ENCODE measurements around the gene ECHDC3. TPM values are rescaled to one million over a fixed set of nuclear protein-coding genes. Genes with fewer than 3 reads are reported as not detected.
"Not testable (repeated sequence)": the region's sequence is repeated elsewhere in the genome, so short reads cannot be mapped to it uniquely, and the experiment has no call there.

The ECHDC3 gene
- total and polyA plus RNA-seq, 12 donors, result 3.8 to 115 (median 40.3) TPM

DNA sequence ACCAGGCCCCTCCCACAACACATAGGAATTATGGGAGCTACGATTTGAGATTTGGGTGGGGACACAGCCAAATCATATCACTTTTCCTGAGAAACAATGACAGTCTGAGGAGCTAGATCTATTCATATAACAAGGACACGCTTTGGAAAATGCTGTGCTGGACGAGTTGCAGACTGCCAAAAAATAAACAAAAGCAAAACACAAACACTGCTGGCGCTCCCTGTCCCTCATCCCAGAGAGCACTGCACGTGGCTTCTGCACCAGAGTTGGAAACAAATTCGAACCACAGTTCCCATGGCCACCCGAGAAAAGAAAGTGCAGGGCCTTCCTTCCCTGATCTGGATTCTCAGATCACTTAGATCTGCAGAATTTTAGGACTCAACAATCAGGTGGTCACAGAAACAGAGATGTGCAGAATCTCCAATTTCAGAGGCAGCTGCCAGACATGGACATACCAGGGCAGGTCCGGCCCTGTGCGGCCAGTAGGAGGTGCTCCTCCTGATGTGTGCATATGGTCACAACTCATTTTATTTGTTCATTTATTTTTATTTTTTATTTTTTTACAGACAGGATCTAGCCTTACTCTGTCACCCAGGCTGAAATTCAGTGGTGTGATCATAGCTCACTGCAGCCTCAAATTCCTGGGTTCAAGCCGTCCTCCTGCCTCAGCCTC, 35.2 kb upstream of the ECHDC3 start:
- H3K27ac ChIP-seq, result no peak overlapping the region
- H3K36me3 ChIP-seq (replicated peaks in 1 of 2), result no peaks in the 10 kb centered on the region
- H3K4me3 ChIP-seq, result no peak overlapping the region
- H3K27me3 ChIP-seq, result no peaks in the 10 kb centered on the region
- no peaks in the 10 kb centered on the region for H3K4me1 ChIP-seq (replicated peaks in 1 of 2)
- no peaks in the 10 kb centered on the region for H3K9me3 ChIP-seq (replicated peaks in 1 of 3)
- DNase-seq, result no peak
- no peak for TF ChIP-seq POLR2A (IDR thresholded peaks at IDR 0.05)
- TF ChIP-seq, protein P1, sequence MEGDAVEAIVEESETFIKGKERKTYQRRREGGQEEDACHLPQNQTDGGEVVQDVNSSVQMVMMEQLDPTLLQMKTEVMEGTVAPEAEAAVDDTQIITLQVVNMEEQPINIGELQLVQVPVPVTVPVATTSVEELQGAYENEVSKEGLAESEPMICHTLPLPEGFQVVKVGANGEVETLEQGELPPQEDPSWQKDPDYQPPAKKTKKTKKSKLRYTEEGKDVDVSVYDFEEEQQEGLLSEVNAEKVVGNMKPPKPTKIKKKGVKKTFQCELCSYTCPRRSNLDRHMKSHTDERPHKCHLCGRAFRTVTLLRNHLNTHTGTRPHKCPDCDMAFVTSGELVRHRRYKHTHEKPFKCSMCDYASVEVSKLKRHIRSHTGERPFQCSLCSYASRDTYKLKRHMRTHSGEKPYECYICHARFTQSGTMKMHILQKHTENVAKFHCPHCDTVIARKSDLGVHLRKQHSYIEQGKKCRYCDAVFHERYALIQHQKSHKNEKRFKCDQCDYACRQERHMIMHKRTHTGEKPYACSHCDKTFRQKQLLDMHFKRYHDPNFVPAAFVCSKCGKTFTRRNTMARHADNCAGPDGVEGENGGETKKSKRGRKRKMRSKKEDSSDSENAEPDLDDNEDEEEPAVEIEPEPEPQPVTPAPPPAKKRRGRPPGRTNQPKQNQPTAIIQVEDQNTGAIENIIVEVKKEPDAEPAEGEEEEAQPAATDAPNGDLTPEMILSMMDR (IDR thresholded peaks at IDR 0.05), result no peak
- intact Hi-C loops (cut with DNase I), result no loop called here
- 62 to 72% (median 66%) methylated on average over 9 to 10 of the region's 10 CpGs for WGBS, 4 donors

DNA sequence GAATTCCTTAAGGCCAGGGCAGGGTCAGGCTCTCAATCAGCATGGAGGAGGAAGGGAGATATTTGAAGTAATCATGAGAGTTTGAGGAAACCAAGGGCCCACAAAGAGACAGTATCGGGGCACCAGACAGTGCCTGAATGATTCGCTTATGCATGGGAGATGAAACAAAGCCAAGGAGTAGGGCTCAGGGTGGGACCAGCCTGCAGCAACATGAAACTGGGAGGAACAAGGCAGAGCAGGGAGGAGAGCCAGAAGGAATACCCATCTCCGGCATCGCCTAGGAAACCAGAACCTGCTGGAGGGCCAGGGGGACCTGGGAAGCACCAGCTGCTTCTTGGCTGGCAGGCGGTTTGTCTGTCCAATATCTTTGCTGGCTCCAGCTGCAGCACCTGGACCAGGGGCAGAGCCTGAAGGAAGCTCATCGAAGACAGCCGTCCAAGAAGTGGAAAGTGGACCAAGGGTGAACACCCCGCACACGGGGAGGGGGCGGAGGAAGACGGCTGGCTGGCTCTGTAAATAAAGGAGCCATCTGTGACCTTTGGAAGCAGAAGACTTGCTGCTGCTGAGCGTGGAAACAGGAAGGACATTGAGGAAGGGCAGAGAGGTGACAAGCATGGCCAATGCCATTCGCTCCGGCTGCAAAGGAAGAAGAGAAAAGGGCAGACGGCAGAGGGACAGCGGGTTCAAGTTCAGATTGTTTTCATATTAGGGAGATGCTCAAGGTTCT, 34.4 kb upstream of the ECHDC3 start:
- WGBS, 4 donors, result 55 to 64% (median 59%) methylated on average over 16 of the region's 16 CpGs
- intact Hi-C loops (cut with DNase I), result no loop called here
- DNase-seq, result no peak
- H3K4me3 ChIP-seq, result no peak overlapping the region
- no peaks in the 10 kb centered on the region for H3K36me3 ChIP-seq (replicated peaks in 1 of 2)
- H3K4me1 ChIP-seq (replicated peaks in 1 of 2), result no peaks in the 10 kb centered on the region
- no peaks in the 10 kb centered on the region for H3K27me3 ChIP-seq
- TF ChIP-seq, protein P1 (IDR thresholded peaks at IDR 0.05), result no peak
- no peak for TF ChIP-seq POLR2A (IDR thresholded peaks at IDR 0.05)
- H3K9me3 ChIP-seq (replicated peaks in 1 of 3), result no peaks in the 10 kb centered on the region
- H3K27ac ChIP-seq, result no peak overlapping the region

- H3K9me3 ChIP-seq (replicated peaks in 1 of 3); H3K27ac ChIP-seq; H3K27me3 ChIP-seq; H3K36me3 ChIP-seq (replicated peaks in 1 of 2); H3K4me3 ChIP-seq; H3K4me1 ChIP-seq (replicated peaks in 1 of 2); DNase-seq; intact Hi-C loops (cut with DNase I): not testable (repeated sequence)
- WGBS, 4 donors, result 87 to 92% (median 90%) methylated on average over 6 of the region's 6 CpGs
Observed at GRCh38 chr10:11708801-11709200, 33.4 kb upstream of the ECHDC3 start.

DNA sequence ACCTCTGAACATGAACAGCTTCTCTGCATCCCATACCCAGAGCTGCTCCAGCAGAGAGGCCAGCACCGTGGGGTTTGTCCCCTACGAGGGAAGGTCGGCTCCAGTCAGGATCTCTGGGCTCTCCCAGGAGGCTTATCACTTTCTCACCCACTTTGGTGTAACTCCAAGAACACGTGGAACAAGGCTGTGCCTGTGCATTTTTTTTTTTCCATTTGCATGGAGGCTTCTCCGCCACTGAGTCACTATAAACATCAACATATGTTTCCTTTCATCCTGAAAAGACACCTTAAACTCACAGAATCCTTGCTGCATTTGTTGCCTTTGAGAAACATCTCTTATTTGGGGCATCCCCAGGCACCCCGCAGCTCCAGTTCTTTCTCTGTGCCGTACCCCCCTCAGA, 29.4 kb upstream of the ECHDC3 start:
- H3K27ac ChIP-seq, result no peak overlapping the region
- no peak overlapping the region for H3K4me3 ChIP-seq
- no peaks in the 10 kb centered on the region for H3K27me3 ChIP-seq
- 49 to 76% (median 75%) methylated on average over 4 to 7 of the region's 7 CpGs for WGBS, 4 donors
- no peak for DNase-seq
- no peaks in the 10 kb centered on the region for H3K36me3 ChIP-seq (replicated peaks in 1 of 2)
- no peaks in the 10 kb centered on the region for H3K4me1 ChIP-seq (replicated peaks in 1 of 2)
- intact Hi-C loops (cut with DNase I), result no loop called here
- no peaks in the 10 kb centered on the region for H3K9me3 ChIP-seq (replicated peaks in 1 of 3)
- TF ChIP-seq, protein P1 (IDR thresholded peaks at IDR 0.05), result no peak

Measured in adrenal gland (tissue), 12 donors.